Fibroblast of skin of right quadriceps (primary cell): ENCODE measurements around the gene SHISA4.
"Not testable (repeated sequence)": the region's sequence is repeated elsewhere in the genome, so short reads cannot be mapped to it uniquely, and the experiment has no call there.

Experiments used
- DNase-seq: peaks from one replicate; pipeline ENCODE4 v3.0.0-alpha.2; 2013

Gene SHISA4, protein sequence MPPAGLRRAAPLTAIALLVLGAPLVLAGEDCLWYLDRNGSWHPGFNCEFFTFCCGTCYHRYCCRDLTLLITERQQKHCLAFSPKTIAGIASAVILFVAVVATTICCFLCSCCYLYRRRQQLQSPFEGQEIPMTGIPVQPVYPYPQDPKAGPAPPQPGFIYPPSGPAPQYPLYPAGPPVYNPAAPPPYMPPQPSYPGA

DNA sequence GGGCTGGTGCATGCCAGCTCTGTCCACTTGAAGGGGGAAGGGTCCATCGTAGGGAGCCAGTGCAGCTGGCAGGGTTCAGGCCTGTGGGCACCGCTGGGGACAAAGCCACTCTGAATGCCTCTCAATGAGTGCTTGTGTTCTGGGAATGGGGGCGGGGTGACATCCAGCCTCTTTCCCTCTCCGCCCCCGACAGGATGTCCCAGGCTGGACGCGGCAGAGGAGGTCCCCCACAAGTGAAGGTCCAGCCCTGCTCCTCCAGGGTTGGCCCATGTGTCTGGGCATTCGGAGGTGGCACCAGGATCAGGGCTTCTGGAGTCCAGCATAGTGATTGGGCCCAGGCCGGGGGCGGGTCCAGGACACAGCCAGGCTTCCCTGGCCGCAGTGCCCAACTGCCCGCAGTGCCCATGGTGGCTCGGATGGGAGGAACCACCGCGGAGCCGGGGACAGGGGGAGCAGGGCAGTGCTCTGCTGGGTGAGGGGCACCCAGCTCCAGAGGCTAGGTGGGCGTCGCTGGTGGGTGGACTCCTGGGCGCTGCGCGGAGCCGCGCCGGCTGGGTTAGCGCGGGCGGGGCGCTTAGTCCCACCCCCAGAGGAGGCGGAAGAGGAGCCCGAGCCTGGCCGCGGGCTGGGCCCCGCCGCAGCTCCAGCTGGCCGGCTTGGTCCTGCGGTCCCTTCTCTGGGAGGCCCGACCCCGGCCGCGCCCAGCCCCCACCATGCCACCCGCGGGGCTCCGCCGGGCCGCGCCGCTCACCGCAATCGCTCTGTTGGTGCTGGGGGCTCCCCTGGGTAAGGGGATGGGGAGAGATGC is at the start of gene SHISA4:
Gene SHISA4 (plus strand): TSS at position 617 of the 808 bp plus-strand sequence. CDS start 97 bp downstream, at position 714.
- peak; percentile 38 for DNase-seq

DNA sequence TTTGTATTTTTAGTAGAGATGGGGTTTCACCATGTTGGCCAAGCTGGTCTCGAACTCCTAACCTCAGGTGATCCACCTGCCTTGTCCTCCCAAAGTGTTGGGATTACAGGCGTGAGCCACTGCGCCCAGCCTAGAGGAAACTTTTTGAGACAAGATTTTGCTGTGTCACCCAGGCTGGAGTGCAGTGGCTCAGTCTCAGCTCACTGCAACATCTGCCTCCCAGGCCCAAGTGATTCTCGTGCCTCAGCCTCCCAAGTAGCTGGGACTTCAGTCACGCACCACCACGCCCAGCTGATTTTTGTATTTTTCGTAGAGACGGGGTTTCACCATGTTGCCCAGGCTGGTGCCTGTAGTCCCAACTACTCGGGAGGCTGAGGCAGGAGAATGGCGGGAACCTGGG is 49.6 kb upstream of the SHISA4 start:
- DNase-seq = not testable (repeated sequence)

DNA sequence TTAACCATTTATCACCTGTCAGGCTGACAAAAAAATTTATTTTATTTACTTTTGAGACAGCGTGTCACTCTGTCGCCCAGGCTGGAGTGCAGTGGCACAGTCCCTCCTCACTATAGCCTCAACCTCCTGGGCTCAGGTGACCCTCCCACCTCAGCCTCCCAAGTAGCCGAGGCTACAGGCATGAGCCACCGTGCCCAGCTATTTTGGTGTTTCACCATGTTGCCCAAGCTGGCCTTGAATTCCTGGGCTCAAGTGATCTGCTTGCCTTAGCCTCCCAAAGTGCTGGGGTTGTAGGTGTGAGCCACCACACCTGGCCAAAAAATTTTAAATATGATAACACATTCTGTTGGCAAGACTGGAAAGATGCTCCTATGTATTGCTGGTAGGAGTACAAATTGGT is 48.6 kb upstream of the SHISA4 start:
- no peak for DNase-seq

DNA sequence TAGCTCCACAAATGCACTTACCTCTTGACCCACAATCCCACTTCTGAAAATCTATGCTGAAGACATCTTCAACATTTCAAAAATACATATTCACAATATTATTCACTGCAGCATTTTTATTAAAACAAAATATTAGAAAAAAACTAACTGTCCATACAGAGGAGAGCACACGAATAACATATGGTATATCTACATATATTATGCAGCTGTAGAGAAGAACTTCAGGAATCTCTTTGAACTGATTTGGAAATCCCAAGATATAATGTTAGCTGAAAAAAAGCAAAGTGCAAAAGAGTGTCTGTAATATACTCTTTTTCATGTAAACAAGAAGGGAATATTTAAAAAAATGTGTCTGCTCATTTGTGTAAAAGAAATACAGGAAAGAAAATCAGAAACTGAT is 48.2 kb upstream of the SHISA4 start:
- no peak for DNase-seq

DNA sequence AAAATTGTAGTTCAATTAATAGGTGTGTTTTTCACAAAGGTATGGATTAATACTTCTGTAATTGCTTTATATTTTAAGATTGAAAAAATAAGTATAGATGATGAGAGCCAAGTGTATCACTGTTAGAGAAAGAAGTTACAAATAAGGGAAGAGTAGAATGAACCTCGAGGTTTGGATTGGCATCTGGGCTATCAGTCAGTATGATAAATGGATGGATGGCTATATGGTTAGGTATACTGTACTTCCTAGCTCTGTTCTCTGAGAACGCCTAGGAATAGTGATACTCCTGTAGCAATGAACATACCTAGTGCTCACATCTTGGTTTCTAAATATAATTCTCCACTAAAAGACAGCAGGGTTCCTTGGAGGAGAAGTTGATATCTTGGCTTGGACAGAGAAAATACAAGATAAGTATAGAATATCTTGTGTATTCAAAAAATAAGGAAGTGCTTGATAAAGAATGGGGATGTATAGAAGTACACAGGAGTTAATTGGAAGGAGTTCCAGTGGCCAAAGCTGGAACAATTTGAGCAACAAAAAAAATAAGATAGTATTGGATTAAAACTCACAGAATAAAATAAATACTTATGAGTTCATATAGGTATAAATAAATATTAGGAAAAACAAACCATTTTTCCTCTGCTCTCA is 47.3 kb upstream of the SHISA4 start:
- DNase-seq = no peak

DNA sequence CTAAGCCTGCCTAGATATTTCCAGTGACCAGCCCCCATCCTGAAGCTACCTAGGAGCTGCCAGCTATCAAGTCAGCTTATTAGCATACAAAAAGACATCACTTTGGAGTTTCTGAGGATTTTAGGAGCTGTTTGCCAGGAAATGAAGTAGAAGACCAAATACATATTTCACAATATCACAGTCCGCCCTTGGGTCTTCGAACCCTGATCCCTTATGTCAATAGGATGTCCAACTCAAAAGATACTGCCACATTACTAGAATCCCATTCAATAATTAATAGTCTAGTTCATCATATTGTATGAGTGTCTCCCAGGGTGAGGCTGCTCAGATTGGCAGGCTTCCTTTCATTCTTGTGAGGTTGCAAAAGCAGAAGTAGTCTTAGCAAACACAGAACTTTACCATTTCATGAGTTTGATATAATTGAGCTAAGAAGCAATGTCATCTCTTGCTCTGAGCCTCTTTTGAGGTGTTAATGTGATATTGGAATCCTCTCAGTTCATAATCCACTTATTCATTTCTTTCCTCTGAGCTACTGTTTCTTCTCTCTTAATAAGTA is 46.1 kb upstream of the SHISA4 start:
- no peak for DNase-seq

DNA sequence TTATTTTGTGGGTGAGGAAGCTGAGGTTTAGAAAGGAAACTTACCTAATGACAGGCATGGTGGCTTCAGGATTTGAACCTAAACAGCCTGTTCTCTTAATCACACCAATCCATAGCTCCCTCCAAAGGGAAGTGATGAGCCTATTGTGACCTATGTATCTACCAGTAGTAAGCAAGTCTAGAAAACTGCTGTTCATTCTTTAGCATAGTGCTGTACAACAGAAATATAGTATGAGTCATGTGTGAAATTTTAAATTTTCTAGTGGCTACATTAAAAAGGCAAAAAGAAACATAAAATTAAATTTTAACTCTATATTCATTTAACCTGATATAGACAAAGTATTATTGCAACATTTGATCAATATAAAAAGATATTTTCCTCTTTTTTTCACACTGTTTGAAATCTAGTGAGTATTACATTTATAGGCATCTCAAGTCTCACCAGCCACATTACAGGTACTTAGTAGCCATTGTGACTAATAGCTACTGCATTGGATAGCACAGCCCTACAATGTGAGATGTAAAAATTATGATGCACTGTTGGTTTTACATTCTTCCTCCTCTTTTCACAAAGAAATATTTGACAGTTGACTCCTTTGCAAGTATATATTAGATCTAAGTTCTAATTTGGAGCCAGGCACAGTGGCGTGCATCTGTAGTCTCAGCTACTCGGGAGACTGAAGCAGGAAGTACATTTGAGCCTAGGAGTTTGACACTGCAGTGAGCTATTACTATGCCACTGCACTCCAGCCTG is 43.2 kb upstream of the SHISA4 start:
- DNase-seq = peak; percentile 65

DNA sequence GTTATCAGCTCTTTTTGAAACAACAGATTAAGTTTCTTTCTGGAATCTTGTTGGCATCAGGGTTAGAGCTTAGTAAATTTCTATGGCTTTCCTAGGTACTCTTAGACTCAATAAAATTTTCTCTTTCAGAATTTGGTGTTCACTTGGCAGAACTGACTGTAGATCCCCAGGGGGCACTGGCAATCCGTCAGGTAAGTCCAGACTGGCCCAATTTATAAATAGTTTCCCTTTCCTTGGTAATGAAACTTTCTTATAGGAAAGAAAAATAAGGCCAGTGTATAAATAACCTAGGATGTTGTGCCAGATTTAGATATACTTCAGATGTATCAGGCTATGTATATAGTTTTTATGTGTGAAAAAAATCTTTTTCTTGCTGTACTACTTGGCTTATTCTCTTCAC is 41.5 kb upstream of the SHISA4 start:
- DNase-seq = no peak

DNA sequence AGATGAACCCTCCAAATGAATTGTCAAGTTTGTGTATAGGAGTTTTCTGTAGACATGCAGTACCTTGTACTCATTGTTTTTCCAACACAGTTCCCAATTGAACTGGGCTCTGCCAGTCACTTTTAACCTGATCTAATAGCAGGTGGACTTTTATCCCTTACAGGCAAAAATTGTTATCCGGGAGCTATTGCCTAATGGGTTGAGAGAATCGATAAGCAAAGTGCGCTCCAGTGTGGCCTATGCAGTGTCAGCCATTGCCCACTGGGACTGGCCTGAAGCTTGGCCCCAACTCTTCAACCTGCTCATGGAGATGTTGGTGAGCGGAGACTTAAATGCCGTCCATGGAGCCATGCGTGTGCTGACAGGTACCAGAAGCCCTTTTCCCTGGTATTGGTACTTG is 40.5 kb upstream of the SHISA4 start:
- DNase-seq = no peak

DNA sequence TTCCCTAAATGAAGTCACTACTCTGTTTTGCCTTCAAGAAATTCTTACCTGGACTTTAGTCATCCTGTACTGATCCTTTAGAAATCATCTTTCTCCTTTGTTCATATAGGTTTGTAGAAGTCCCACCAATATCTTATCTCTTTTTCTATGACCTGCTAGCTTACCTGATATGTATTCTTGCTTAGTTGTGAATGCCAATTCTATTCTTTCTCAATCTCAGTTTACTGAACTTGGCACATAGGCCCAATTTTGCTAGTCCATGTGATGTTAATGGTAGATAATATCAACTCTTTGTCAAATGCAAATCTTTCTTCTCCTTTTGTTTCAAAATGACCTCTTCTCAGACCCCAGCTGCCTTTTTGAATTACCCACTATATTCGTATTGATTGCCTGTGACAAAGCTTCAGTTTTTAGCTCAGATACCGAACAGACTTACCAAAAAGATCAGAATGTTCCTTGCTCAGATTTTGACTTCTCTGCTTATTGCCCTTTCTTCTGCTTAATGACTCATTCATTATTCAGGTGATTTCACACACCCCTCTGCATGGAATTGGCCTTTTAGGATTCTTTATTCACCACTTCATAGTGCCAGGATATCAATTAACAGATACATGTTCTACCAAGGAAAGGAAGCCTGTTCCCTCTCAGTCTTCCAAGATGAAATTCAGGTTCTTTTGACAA is 39.2 kb upstream of the SHISA4 start:
- no peak for DNase-seq

DNA sequence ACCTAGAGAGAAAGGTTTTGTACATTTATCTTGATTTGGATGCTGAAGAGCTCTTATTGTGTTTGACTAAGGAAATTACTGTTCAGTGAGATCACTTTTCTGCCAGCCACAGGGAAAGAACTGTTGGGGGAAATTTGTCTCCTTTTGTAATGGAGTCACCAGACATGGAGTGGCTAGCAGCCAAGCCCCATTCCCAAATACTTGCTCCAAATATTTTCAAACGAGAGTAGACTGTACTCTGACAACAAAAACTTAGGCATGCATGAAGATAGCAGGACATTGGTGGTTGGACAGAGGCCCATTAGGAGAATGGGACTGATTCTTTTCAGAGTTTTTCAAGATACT is 38.7 kb upstream of the SHISA4 start:
- peak; percentile 93 for DNase-seq

DNA sequence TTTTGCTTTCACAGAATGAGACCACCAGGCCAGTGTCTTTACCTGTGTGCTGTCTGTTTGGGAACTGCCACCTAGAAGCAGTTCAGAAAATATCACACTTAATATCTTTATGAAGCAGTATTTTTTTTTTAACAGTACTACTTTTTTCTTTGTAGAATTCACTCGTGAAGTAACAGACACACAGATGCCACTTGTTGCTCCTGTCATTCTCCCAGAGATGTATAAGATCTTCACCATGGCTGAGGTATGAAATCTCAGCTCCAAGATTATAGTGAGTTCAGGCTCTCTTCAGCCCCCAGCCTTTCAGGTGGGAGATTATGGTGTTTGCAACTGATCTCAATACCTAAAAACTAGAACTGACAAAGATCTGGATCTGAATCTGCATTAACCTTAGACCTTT is 36.7 kb upstream of the SHISA4 start:
- DNase-seq = no peak

DNA sequence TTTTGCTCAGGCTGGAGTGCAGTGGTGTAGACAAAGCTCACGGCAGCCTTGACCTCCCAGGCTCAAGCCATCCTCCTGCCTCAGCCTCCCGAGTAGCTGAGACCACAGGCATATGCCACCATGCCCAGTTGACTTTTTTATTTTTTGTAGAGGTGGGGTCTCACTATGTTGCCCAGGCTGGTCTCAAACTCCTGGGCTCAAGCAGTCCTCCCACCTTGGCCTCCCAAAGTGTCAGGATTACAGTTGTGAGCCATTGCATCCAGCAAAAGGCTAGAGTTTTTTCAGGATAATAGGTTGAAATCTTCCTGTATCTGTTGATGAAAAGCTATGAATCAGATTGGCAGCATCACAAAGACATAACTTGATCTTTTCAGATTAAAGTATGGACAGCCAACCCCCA is 32.0 kb upstream of the SHISA4 start:
- not testable (repeated sequence) for DNase-seq

DNA sequence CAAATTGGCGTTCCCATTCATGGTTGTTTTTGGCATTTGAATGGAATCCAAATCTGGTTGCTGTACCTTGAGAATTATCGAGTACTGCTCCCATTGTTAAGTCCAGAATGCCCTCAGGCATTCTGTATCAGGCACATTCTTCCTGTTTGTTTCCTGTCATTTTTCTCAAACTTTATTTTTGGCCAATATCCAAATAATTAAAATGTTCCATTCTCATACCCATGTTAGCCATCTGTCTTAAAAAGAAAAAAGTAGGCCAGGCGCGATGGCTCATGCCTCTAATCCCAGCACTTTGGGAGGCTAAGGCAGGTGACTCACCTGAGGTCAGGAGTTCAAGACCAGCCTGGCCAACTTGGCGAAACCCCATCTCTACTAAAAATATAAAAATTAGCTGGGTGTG is 29.3 kb upstream of the SHISA4 start:
- no peak for DNase-seq

DNA sequence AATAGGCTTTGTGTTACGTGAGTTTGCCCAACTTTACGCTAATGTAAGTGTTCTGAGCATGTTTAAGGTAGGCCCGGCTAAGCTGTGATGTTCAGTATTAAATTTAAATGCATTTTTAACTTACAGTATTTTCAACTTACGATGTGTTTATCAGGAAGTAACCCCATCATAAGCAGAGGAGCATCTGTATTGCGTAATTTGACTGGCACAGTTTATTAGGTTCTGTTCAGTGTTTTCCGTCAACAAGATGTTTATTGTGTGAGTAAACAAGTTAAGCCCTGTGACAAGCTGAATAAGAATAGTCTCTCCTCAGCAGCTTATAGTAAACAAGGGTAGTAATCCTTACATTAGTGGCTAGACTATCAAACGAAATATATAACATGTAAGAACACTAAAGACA is 27.2 kb upstream of the SHISA4 start:
- no peak for DNase-seq

DNA sequence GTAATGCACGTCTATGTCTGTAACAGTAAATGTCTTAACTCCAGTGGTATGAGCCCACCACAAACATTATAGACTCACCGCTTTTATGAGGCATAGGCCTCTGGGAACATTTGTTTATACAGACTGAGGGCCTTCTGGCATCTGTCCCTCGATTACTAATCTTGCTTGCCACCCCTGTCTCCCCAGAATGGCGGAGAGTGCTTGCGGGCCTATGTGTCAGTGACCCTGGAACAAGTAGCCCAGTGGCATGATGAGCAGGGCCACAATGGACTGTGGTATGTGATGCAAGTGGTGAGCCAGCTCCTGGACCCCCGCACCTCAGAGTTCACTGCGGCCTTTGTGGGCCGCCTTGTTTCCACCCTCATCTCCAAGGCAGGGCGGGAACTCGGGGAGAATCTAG is 18.3 kb upstream of the SHISA4 start:
- peak; percentile 23 for DNase-seq

DNA sequence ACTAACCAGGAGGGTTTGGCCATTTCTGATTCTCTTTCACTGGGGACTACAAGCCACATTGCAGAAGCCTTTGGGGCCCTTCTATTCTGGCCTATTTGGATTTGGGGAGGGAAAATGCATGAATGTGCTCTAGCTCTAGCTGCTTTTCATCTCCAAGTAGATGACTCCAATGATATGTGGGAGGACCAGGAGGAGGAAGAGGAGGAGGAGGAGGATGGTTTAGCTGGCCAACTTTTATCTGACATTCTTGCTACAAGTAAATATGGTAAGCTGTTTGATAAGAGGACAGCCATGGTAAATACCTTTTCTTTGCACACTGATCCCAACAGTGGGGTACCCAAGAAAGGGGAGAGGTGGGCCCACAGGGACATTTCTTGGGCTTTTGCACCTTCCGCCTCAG is 14.0 kb upstream of the SHISA4 start:
- no peak for DNase-seq

DNA sequence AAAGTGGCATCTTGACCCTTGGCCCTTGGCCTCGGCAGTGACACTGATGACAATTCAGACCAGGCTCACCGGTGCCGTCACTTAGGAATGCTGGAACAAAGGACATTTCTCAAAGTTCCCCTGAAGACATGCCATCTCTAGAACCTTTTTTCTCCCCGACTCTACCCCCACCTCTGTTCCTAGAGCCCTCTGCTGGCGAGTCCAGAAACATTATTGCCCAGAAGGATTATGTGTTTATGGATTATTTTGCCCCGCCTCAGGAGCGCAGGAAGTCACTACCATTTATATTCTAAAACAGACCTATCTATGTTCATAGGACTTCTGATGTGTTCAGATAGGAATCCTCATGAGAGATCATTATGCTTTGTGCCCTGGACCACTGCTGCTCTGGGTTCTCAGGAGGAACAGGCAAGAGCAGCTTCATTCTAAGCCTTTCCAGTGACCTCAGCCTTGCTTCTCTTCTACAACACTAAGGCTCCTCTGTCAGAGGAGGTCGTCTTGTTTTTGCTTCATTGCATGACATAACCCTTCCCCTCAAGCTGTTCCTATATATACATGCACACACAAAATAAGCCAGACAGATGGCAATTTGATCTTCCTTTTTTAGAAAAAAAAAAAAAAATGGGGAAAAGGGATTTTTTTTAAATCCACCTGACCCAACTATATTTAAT is 12.4 kb upstream of the SHISA4 start:
- no peak for DNase-seq

DNA sequence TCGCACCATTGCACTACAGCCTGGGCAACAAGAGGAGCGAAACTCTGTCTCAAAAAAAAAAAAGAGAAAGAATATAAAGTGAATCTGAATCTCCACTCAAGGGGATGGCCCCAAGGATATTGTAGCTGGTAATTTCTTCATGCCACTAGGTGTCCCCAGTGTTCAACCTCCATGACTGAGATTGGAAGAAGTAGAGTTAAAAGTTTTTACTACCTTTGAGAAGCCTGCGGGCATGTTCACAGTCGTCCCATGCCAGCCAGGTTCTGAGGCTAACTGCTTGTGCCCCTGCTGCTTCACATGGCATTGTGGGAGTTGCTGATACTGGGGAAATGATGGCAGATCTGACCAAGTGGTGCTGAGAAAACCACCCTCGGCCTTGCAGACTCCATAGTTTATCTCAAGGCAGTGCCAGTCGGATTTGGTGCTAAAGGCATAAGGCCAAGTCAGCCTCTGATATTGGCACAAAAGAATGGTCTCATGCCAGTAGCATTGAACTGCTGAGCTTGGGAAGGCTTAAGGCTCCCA is 10.8 kb upstream of the SHISA4 start:
- DNase-seq = peak; percentile 53

DNA sequence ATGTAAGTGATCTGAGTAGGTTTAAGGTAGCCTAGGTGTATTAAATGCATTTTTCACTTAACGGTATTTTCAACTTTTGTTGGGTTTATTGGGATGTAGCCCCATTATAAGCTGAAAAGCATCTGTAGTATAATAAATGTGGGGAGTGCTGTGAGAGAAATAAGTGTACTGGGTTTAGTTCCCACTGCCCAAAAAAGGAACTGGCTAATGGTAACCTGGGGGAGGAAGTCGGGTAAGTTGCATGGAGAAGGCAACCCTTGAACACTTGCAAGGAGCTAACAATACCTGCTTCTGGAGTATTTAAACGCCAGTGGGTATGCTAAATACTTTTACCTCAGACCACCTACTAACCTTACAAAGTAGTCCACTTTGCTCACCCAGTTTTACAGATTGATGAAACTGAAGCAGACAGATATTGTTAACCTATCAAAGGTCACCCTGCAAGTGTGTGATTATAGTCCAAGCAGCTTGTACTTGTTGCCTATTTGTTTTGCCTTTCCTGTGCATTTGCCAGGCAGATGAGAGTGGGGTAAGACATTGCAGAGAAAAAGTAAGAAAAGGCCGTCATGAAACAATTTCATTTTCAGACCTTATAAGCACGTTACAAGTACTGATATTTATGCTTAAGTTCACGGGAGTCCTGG is 7.6 kb upstream of the SHISA4 start:
- no peak for DNase-seq

DNA sequence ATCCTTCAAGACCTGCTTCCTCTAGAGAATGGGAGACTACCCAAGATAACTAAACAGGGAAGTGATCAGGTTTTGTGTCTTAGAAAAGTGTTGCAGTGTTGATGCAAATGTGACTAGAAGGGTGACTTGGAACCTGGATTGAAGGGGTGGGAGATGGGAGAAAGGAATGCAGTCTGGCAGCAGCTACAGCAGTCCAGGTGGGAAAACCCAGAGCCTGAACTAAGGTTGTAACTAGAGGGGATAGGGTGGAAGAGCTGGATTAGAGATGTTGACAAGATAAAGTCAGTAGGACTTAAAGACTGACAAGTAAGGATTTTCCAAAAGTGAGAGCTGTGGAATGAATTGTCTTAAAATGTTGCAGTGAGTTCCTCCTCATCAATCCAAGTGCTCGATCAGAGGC is 7.1 kb upstream of the SHISA4 start:
- no peak for DNase-seq
